DND-41 (cell line): ENCODE data around the gene PDZD4.
A peak's percentile ranks its signal among the peaks of the same experiment; 100 is the strongest.

Source experiments
- ATAC-seq: fragments of 200-7000 bp; cut with Tn5 transposase; 3 replicates; pipeline ENCODE4 v1.9.1; 2021; ENCODE audit warnings: low read depth; ENCODE audit not compliant: insufficient read depth
- DNase-seq: peaks from one replicate; pipeline ENCODE4 v3.0.0-alpha.2; 2020
- H2AFZ ChIP-seq: 2 replicates; pipeline ENCODE4 v1.6.0; 2012; ENCODE audit warnings: low read depth, low read length
- H3K27ac ChIP-seq: 2 replicates; pipeline ENCODE4 v1.5.1; 2012; ENCODE audit warnings: low read length, inconsistent platforms
- H3K27me3 ChIP-seq: fragments of 200-600 bp; sonication (generic); 2 replicates; pipeline ENCODE4 v1.6.0; 2012; ENCODE audit warnings: low read length, mild to moderate bottlenecking, inconsistent platforms; ENCODE audit not compliant: insufficient read depth, poor library complexity
- H3K36me3 ChIP-seq: 2 replicates; pipeline ENCODE4 v1.5.1; 2012; ENCODE audit warnings: low read length, inconsistent platforms; ENCODE audit not compliant: insufficient read depth
- H3K4me1 ChIP-seq: 2 replicates; pipeline ENCODE4 v1.5.1; 2012; ENCODE audit warnings: mild to moderate bottlenecking, low read length; ENCODE audit not compliant: insufficient read depth
- H3K4me2 ChIP-seq: 2 replicates; pipeline ENCODE4 v1.6.0; 2012; ENCODE audit warnings: mild to moderate bottlenecking, moderate library complexity, low read length, inconsistent platforms; ENCODE audit not compliant: insufficient read depth
- H3K4me3 ChIP-seq, 2 experiments: fragments of 200-600 bp in 1 of 2; shearing (Covaris generic) in 1 of 2; 2 replicates each; pipeline ENCODE4 v1.5.1; 2012 to 2016; ENCODE audit warnings: inconsistent platforms in 2 of 2, low read length in 2 of 2, mild to moderate bottlenecking in 2 of 2, low read depth in 1 of 2, moderate library complexity in 1 of 2
- H3K79me2 ChIP-seq: 2 replicates; pipeline ENCODE4 v1.6.0; 2012; ENCODE audit warnings: low read length, inconsistent platforms; ENCODE audit not compliant: insufficient read depth
- H3K9ac ChIP-seq: 2 replicates; pipeline ENCODE4 v1.6.0; 2012; ENCODE audit warnings: low read depth, mild to moderate bottlenecking, inconsistent platforms, low read length, moderate library complexity
- H3K9me3 ChIP-seq: 2 replicates; pipeline ENCODE4 v1.5.1; 2012; ENCODE audit warnings: low read length, moderate library complexity, mild to moderate bottlenecking, inconsistent platforms; ENCODE audit not compliant: insufficient read depth, severe bottlenecking
- H4K20me1 ChIP-seq: 2 replicates; pipeline ENCODE4 v1.6.0; 2012; ENCODE audit warnings: low read length; ENCODE audit not compliant: insufficient read depth
- EZH2 ChIP-seq: IDR thresholded peaks from 3 replicates; pipeline ENCODE4 v1.6.1; 2012; ENCODE audit warnings: borderline replicate concordance, low read depth, mild to moderate bottlenecking, moderate library complexity, low read length, inconsistent platforms; ENCODE audit not compliant: severe bottlenecking
- TF ChIP-seq, protein P1 (sequence below): IDR thresholded peaks from 2 replicates; pipeline ENCODE4 v1.5.1; 2012; ENCODE audit warnings: borderline replicate concordance, low read length, moderate library complexity, mild to moderate bottlenecking; ENCODE audit not compliant: poor library complexity, severe bottlenecking; ENCODE audit errors: extremely low read depth

The PDZD4 gene

GRCh38 chrX:153779891-153780677 lies 50.3 kb downstream of the PDZD4 start:
- Histone ChIP-seq H3K36me3 (no peaks in the 10 kb centered on the region), H3K79me2 (no peaks in the 10 kb centered on the region), H2AFZ (no peak overlapping the region), H3K4me3 (no peak overlapping the region), H3K27ac (no peak overlapping the region), H3K4me2 (no peak overlapping the region), H3K4me1 (no peaks in the 10 kb centered on the region), H3K9ac (no peak overlapping the region), H3K9me3 (no peaks in the 10 kb centered on the region), H3K27me3 (no peaks in the 10 kb centered on the region), H4K20me1 (no peaks in the 10 kb centered on the region)
- ATAC-seq, result 0 out of 3 replicates have a peak, but pooled peaks have one; percentile 10
- DNase-seq, result no peak
- no peak for TF ChIP-seq EZH2
- TF ChIP-seq, protein P1, sequence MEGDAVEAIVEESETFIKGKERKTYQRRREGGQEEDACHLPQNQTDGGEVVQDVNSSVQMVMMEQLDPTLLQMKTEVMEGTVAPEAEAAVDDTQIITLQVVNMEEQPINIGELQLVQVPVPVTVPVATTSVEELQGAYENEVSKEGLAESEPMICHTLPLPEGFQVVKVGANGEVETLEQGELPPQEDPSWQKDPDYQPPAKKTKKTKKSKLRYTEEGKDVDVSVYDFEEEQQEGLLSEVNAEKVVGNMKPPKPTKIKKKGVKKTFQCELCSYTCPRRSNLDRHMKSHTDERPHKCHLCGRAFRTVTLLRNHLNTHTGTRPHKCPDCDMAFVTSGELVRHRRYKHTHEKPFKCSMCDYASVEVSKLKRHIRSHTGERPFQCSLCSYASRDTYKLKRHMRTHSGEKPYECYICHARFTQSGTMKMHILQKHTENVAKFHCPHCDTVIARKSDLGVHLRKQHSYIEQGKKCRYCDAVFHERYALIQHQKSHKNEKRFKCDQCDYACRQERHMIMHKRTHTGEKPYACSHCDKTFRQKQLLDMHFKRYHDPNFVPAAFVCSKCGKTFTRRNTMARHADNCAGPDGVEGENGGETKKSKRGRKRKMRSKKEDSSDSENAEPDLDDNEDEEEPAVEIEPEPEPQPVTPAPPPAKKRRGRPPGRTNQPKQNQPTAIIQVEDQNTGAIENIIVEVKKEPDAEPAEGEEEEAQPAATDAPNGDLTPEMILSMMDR, result no peak

DNA sequence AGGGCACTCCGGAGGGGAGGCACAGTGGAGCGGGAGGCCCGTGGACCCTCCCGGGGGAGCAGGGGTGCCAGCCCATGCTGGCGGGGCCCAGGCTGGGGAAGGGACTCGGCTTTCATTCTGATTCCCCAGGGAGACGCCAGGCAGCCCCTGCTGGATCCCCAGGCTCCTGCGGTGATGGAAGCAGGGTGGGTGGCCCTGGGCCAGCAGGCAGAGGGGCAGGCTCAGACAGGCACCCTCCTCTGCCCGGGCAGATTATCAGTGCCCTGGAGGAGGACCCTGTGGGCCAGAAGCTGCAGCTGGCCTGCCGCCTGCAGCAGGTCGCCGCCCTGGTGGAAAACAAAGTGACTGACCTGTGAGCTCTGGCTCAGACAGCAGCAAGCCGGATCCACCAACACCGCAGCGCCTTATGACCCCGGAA lies 51.7 kb downstream of the PDZD4 start:
- H3K4me1 ChIP-seq, result no peaks in the 10 kb centered on the region
- no peaks in the 10 kb centered on the region for H3K36me3 ChIP-seq
- no peaks in the 10 kb centered on the region for H4K20me1 ChIP-seq
- no peak; the same call in 2 of the 3 replicates for ATAC-seq
- H3K4me2 ChIP-seq, result no peak overlapping the region
- DNase-seq, result no peak
- no peaks in the 10 kb centered on the region for H3K27me3 ChIP-seq
- no peak overlapping the region for H2AFZ ChIP-seq
- no peak overlapping the region for H3K9ac ChIP-seq
- TF ChIP-seq, protein P1, result peak; percentile 31
- no peak for TF ChIP-seq EZH2
- no peaks in the 10 kb centered on the region for H3K9me3 ChIP-seq
- H3K4me3 ChIP-seq, result no peak overlapping the region
- H3K27ac ChIP-seq, result no peak overlapping the region
- H3K79me2 ChIP-seq, result no peaks in the 10 kb centered on the region

DNA sequence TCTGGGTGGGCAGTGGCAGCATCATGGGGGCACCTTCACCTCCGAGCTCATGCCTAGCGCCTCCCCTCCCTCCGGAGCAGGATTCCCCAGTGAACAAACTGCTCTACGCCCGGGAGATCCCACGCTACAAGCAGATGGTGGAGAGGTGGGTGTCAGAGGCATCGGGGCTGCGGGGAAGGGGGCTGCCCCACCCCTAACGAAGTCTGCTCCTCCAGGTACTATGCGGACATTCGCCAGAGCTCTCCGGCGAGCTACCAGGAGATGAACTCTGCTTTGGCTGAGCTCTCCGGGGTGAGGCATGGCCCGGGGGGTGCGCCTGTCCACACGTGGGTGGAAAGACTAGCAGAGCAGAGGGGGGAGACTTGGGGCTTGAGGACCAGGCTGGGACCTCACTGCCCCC lies 52.2 kb downstream of the PDZD4 start:
- Histone ChIP-seq H4K20me1 (no peaks in the 10 kb centered on the region), H3K27me3 (no peaks in the 10 kb centered on the region), H3K4me3 (no peak overlapping the region), H3K9ac (no peak overlapping the region), H3K4me2 (no peak overlapping the region), H3K36me3 (no peaks in the 10 kb centered on the region), H3K79me2 (no peaks in the 10 kb centered on the region), H3K27ac (no peak overlapping the region), H3K9me3 (no peaks in the 10 kb centered on the region), H3K4me1 (no peaks in the 10 kb centered on the region), H2AFZ (no peak overlapping the region)
- no peak for ATAC-seq
- DNase-seq, result no peak
- no peak for TF ChIP-seq EZH2
- TF ChIP-seq, protein P1, result no peak
